Body of pancreas (tissue), 4 donors: ENCODE results near the gene SCNN1A. TPM values are rescaled to one million over a fixed set of nuclear protein-coding genes. Genes with fewer than 3 reads are reported as not detected.

Experiments
- ATAC-seq: fragments of 150-250 bp; one replicate; pipeline ENCODE4 v1.9.1; 2016
- DNase-seq, 4 donors: peaks; one replicate each; pipeline ENCODE4 v3.0.0-alpha.2; 2019
- H3K27ac ChIP-seq, 4 donors: fragments of 200-600 bp; sonication (generic); 1 replicate in 3 of 4; 2 replicates in 1 of 4; pipeline versions ENCODE4 v1.5.1 to v1.6.1; 2016 to 2019; ENCODE audit warnings: mild to moderate bottlenecking in 1 of 4, mixed read lengths in 1 of 4, moderate library complexity in 1 of 4
- H3K27me3 ChIP-seq, 2 donors: fragments of 200-600 bp; sonication (generic); one replicate each; pipeline ENCODE4 v1.6.0; 2016; ENCODE audit warnings: mild to moderate bottlenecking in 1 of 2
- H3K36me3 ChIP-seq, 2 donors: fragments of 200-600 bp; sonication (generic); replicated peaks in 1 of 2; 2 replicates each; pipeline ENCODE4 v1.5.1; 2016; ENCODE audit warnings: low read depth in 2 of 2; ENCODE audit not compliant: insufficient read depth in 1 of 2
- H3K4me1 ChIP-seq: fragments of 200-600 bp; sonication (generic); one replicate; pipeline ENCODE4 v1.6.0; 2016
- H3K4me3 ChIP-seq, 2 donors: fragments of 200-600 bp; sonication (generic); 1 replicate in 1 of 2; 2 replicates in 1 of 2; pipeline ENCODE4 v1.5.1; 2016 to 2019
- H3K9me3 ChIP-seq, 3 donors: fragments of 200-600 bp; sonication (generic); 1 replicate in 2 of 3; 2 replicates in 1 of 3; pipeline ENCODE4 v1.5.1; 2016
- POLR2A ChIP-seq, 3 donors: fragments of 450-650 bp; IDR thresholded peaks; one replicate each; pipeline ENCODE4 v1.6.1; 2016; ENCODE audit warnings: antibody characterized with exemption in 3 of 3, mild to moderate bottlenecking in 2 of 3
- WGBS, 2 donors: methylation state at CpG; one replicate each; pipeline ENCODE4 v1.1.5; 2017; 5-methylcytosine and 5-hydroxymethylcytosine counted together
- intact Hi-C: fragments of 100-400 bp; cut with DNase I; formaldehyde crosslinking; loops from one replicate; pipeline ENCODE4 v1.15.1; 2023
- small RNA-seq: library from RNA; depleted of rRNA; stranded (forward); fragments of <200 nt; gene quantifications from one replicate; pipeline ENCODE3, GENCODE V24; 2016
- total RNA-seq, 2 donors: library from RNA; depleted of rRNA; stranded (reverse); fragments of >200 nt; gene quantifications; one replicate each; pipeline ENCODE4 v1.1.0, GENCODE V29; 2016
- TF ChIP-seq, protein P1 (sequence below), 7 experiments: fragments of 450-650 bp in 4 of 7; fragments of 200-600 bp in 3 of 7; sonication (generic) in 3 of 7; IDR thresholded peaks; one replicate each; pipeline ENCODE4 v1.5.1; 2016 to 2019; ENCODE audit warnings: antibody characterized with exemption in 7 of 7

SCNN1A gene
- total RNA-seq, 2 donors from 2014 or later, result 62.5 to 112 TPM

DNA sequence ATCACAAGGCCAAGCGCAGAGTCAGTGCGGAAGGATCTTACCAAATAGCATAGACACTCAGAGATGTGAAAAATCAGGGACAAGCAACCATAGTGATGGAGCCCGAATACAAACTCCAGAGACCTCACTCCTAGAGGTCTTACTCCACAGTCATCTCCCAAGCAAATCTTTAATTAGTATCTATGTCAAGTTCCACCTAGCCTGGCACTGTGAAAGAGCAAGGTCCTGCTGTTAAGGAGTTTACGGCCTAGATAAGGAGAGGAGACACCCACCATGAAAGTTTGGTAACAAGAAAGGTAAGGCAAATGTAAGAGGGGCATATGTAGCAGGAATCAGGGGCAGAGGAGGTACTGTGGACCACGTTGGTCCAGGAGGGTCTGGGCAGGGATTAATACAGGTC is 72.3 kb downstream of the SCNN1A start:
- Histone ChIP-seq H3K4me3 (no peak overlapping the region), H3K36me3 (no peaks in the 10 kb centered on the region), H3K9me3 (no peaks in the 10 kb centered on the region), H3K4me1 (no peaks in the 10 kb centered on the region), H3K27me3 (no peaks in the 10 kb centered on the region), H3K27ac (no peak overlapping the region)
- no peak for DNase-seq
- intact Hi-C loops, result no loop called here
- ATAC-seq, result no peak
- TF ChIP-seq, protein P1, sequence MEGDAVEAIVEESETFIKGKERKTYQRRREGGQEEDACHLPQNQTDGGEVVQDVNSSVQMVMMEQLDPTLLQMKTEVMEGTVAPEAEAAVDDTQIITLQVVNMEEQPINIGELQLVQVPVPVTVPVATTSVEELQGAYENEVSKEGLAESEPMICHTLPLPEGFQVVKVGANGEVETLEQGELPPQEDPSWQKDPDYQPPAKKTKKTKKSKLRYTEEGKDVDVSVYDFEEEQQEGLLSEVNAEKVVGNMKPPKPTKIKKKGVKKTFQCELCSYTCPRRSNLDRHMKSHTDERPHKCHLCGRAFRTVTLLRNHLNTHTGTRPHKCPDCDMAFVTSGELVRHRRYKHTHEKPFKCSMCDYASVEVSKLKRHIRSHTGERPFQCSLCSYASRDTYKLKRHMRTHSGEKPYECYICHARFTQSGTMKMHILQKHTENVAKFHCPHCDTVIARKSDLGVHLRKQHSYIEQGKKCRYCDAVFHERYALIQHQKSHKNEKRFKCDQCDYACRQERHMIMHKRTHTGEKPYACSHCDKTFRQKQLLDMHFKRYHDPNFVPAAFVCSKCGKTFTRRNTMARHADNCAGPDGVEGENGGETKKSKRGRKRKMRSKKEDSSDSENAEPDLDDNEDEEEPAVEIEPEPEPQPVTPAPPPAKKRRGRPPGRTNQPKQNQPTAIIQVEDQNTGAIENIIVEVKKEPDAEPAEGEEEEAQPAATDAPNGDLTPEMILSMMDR (IDR thresholded peaks at IDR 0.05), result no peak
- no peak for TF ChIP-seq POLR2A (IDR thresholded peaks at IDR 0.05)
- WGBS, 2 donors, result 71 to 78% methylated on average over 5 of the region's 5 CpGs

DNA sequence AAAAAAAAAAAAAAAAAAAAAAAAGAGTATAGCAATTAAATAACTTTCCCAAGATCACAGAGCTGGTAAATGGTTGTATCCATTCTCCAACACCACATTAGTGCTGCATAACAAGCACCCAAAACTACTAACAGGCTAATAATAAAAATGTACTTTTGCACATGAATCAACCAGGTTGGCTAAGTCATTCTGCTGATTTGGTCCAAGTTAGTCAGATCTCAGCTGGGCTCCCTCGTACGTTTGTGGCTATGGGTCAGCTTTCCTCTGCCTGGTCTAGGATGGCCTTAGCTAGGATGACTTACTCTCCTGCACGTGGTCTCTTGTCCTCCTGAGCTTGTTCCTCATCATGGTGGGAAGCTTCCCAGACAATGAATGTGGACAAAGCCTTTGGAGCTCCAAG is 72.7 kb downstream of the SCNN1A start:
- intact Hi-C loops, result no loop called here
- Histone ChIP-seq H3K27ac (no peak overlapping the region), H3K27me3 (no peaks in the 10 kb centered on the region), H3K36me3 (no peaks in the 10 kb centered on the region), H3K4me3 (no peak overlapping the region), H3K4me1 (no peaks in the 10 kb centered on the region), H3K9me3 (no peaks in the 10 kb centered on the region)
- no peak for DNase-seq
- TF ChIP-seq, protein P1 (IDR thresholded peaks at IDR 0.05), result no peak
- no peak for TF ChIP-seq POLR2A (IDR thresholded peaks at IDR 0.05)
- ATAC-seq, result no peak
- WGBS, 2 donors, result 83 to 96% methylated on average over 1 to 3 of the region's 3 CpGs

DNA sequence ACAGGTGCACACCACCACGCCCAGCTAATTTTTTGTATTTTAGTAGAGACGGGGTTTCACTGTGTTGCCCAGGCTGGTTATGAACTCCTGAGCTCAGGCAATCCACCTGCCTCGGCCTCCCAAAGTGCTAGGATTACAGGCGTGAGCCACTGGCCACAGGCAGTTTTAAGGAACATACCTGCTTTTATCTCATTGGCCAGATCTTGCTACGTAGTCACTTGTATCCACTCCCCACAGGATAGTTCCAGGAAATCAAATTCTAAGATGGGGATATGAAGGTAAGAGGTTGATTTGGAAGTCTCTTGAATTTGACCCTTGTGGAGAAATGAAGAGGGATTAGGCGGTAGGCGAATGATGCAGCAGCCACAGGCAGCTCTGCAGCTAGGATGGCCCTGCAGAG is 73.6 kb downstream of the SCNN1A start:
- DNase-seq (no peak), ATAC-seq (no peak)
- 87 to 88% methylated on average over 7 of the region's 7 CpGs for WGBS, 2 donors
- TF ChIP-seq, protein P1 (IDR thresholded peaks at IDR 0.05), result no peak
- no peak for TF ChIP-seq POLR2A (IDR thresholded peaks at IDR 0.05)
- Histone ChIP-seq H3K27ac (no peak overlapping the region), H3K36me3 (no peaks in the 10 kb centered on the region), H3K4me1 (no peaks in the 10 kb centered on the region), H3K9me3 (no peaks in the 10 kb centered on the region), H3K4me3 (no peak overlapping the region), H3K27me3 (no peaks in the 10 kb centered on the region)
- intact Hi-C loops, result no loop called here

DNA sequence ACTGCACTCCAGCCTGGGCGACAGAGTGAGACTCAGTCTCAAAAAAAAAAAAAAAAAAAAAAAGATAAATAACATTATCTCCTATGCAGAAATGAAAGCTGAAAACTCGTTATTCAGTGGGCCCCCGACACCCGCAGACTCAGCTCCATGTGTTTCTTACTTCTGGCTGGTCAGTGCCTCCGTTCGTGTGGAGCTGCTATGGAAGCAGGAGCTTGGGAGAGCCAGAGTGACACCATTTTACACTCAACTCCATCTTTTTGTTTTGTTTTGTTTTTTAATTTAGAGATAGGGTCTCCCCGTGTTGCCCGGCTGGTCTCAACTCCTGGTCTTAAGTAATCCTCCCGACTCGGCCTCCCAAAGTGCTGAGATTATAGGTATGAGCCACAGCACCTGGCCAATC is 78.2 kb downstream of the SCNN1A start:
- TF ChIP-seq, protein P1 (IDR thresholded peaks at IDR 0.05), result no peak
- TF ChIP-seq POLR2A (IDR thresholded peaks at IDR 0.05), result no peak
- H3K4me1 ChIP-seq, result peaks cover 27% of the 10 kb centered on the region
- H3K36me3 ChIP-seq, result no peaks in the 10 kb centered on the region
- H3K9me3 ChIP-seq, result no peaks in the 10 kb centered on the region
- no peaks in the 10 kb centered on the region for H3K27me3 ChIP-seq
- DNase-seq (no peak), ATAC-seq (no peak)
- H3K4me3 ChIP-seq, result no peak overlapping the region
- 90 to 93% methylated on average over 10 of the region's 10 CpGs for WGBS, 2 donors
- no peak overlapping the region for H3K27ac ChIP-seq
- intact Hi-C loops, result no loop called here

Small RNAs within 50 kb of the gene (small RNA-seq; reads per million reads assigned to genes)
- gene RN7SL391P, result not detected

Other genes with a start within 250 kb of the SCNN1A start
- gene CD9, start 175.2 kb downstream of the SCNN1A start, total RNA-seq, result 10 to 100 TPM; 66.6 to 91.3 TPM
- 10 to 100 TPM in 1 of 2 donors, 1 to 10 TPM in 1; 7.0 to 16.2 TPM for gene PLEKHG6, start 64.9 kb downstream of the SCNN1A start, total RNA-seq
- 10 to 100 TPM; 54.5 to 92.0 TPM for gene TNFRSF1A, start 33.5 kb downstream of the SCNN1A start, total RNA-seq
- gene LTBR, start 8.6 kb upstream of the SCNN1A start, total RNA-seq, result 100 to 1,000 TPM; 111 to 173 TPM
- gene CD27, start 69.4 kb upstream of the SCNN1A start, total RNA-seq, result not detected
- 10 to 100 TPM; 14.5 to 36.3 TPM for gene TAPBPL, start 76.5 kb upstream of the SCNN1A start, total RNA-seq
- 1 to 10 TPM; 2.9 to 5.9 TPM for gene VAMP1, start 95.1 kb upstream of the SCNN1A start, total RNA-seq
- 10 to 100 TPM; 23.6 to 25.1 TPM for gene MRPL51, start 117.7 kb upstream of the SCNN1A start, total RNA-seq
- gene NCAPD2, start 118.5 kb upstream of the SCNN1A start, total RNA-seq, result 10 to 100 TPM in 1 of 2 donors, 1 to 10 TPM in 1; 9.3 to 46.1 TPM
- gene GAPDH, start 159.0 kb upstream of the SCNN1A start, total RNA-seq, result 100 to 1,000 TPM; 311 to 476 TPM
- 10 to 100 TPM; 11.4 to 13.2 TPM for gene IFFO1, start 180.5 kb upstream of the SCNN1A start, total RNA-seq
- gene NOP2, start 192.7 kb upstream of the SCNN1A start, total RNA-seq, result 10 to 100 TPM; 10.9 to 83.1 TPM
- gene CHD4, start 231.8 kb upstream of the SCNN1A start, total RNA-seq, result 100 to 1,000 TPM; 114 to 122 TPM